Smooth muscle cell (in vitro differentiated cells): ENCODE results near the gene RD3L. TPM values are rescaled to one million over a fixed set of nuclear protein-coding genes. Genes with fewer than 3 reads are reported as not detected.

ENCODE experiments used
- DNase-seq: peaks from one replicate; lab custom pipeline; 2025; ENCODE audit not compliant: unreplicated experiment; lab: John Stamatoyannopoulos, UW
- H2AFZ ChIP-seq: fragments of 200-600 bp; sonication (generic); 2 replicates; pipeline ENCODE4 v1.6.0; 2016; ENCODE audit warnings: antibody characterized with exemption, low read depth, mild to moderate bottlenecking
- H3F3A ChIP-seq: fragments of 200-600 bp; sonication (generic); 2 replicates; pipeline ENCODE4 v1.6.0; 2017; ENCODE audit warnings: antibody characterized with exemption, low read depth
- H3K27ac ChIP-seq: fragments of 200-600 bp; sonication (generic); 2 replicates; pipeline ENCODE4 v1.5.1; 2016; ENCODE audit warnings: low read depth, mild to moderate bottlenecking
- H3K27me3 ChIP-seq: fragments of 200-600 bp; sonication (generic); 2 replicates; pipeline ENCODE4 v1.6.1; 2016; ENCODE audit warnings: low read depth, mild to moderate bottlenecking
- H3K36me3 ChIP-seq: fragments of 200-600 bp; sonication (generic); 2 replicates; pipeline ENCODE4 v1.5.1; 2016; ENCODE audit warnings: low read depth
- H3K4me1 ChIP-seq: fragments of 200-600 bp; sonication (generic); 2 replicates; pipeline ENCODE4 v1.5.1; 2016; ENCODE audit warnings: low read depth
- H3K4me2 ChIP-seq: fragments of 200-600 bp; sonication (generic); 2 replicates; pipeline ENCODE4 v1.6.0; 2016; ENCODE audit warnings: mild to moderate bottlenecking
- H3K4me3 ChIP-seq: fragments of 200-600 bp; sonication (generic); 2 replicates; pipeline ENCODE4 v1.5.1; 2016; ENCODE audit warnings: mild to moderate bottlenecking
- H3K79me2 ChIP-seq: fragments of 200-600 bp; sonication (generic); 2 replicates; pipeline ENCODE4 v1.6.0; 2016; ENCODE audit warnings: low read depth, mild to moderate bottlenecking
- H3K9ac ChIP-seq: fragments of 200-600 bp; sonication (generic); 2 replicates; pipeline ENCODE4 v1.6.0; 2016; ENCODE audit warnings: low read depth
- H3K9me3 ChIP-seq: fragments of 200-600 bp; sonication (generic); replicated peaks from 2 replicates; pipeline ENCODE4 v1.5.1; 2016; ENCODE audit warnings: low read depth
- H4K20me1 ChIP-seq: fragments of 200-600 bp; sonication (generic); 2 replicates; pipeline ENCODE4 v1.6.0; 2016; ENCODE audit warnings: low read depth
- CTCF ChIP-seq: fragments of 200-600 bp; sonication (generic); IDR thresholded peaks from 2 replicates; pipeline ENCODE4 v1.5.1; 2017; ENCODE audit warnings: borderline replicate concordance, mild to moderate bottlenecking, antibody characterized with exemption; ENCODE audit not compliant: insufficient read depth, poor library complexity, severe bottlenecking
- WGBS: methylation state at CpG from one replicate; pipeline ENCODE4 v1.1.7; 2016; ENCODE audit warnings: low lambda C conversion rate; 5-methylcytosine and 5-hydroxymethylcytosine counted together
- polyA plus RNA-seq: library from polyadenylated mRNA; unstranded; fragments of >200 nt; fragmentation: Nextera tagmentation; extraction: Ambion mirVana; gene quantifications from 2 replicates; pipeline ENCODE4 v1.2.1, GENCODE V29; 2016
- total RNA-seq: library from RNA; depleted of rRNA; stranded (reverse); fragments of >200 nt; gene quantifications from 2 replicates; pipeline ENCODE4 v1.2.3, GENCODE V29; 2014

Gene RD3L
- not detected in 2 replicates for total RNA-seq
- polyA plus RNA-seq: not detected in 2 replicates

GRCh38 chr14:103941973-103942736 lies at the start of gene RD3L:
TSS of gene RD3L (minus strand) at chr14:103942529. CDS start at chr14:103941695, 834 bp downstream.
- Histone ChIP-seq H3K79me2 (no peaks in the 10 kb centered on the region), H3K27me3 (peaks cover 27% of the 10 kb centered on the region), H3K36me3 (no peaks in the 10 kb centered on the region), H3K4me1 (no peaks in the 10 kb centered on the region), H3K9me3 (no peaks in the 10 kb centered on the region), H3K4me2 (no peak within 1 kb of the TSS), H3K9ac (no peak within 1 kb of the TSS), H4K20me1 (no peaks in the 10 kb centered on the region), H3F3A (no peaks in the 10 kb centered on the region), H2AFZ (no peak within 1 kb of the TSS), H3K27ac (no peak within 1 kb of the TSS), H3K4me3 (no peak within 1 kb of the TSS)
- 88% methylated on average over 14 of the region's 14 CpGs for WGBS
- TF ChIP-seq CTCF: no peak
- no peak for DNase-seq

GRCh38 chr14:103989964-103990363 lies 47.6 kb upstream of the RD3L start:
- H3K4me3 ChIP-seq: no peak overlapping the region
- H3K27me3 ChIP-seq: no peaks in the 10 kb centered on the region
- H3K4me2 ChIP-seq: no peak overlapping the region
- TF ChIP-seq CTCF: no peak
- no peaks in the 10 kb centered on the region for H3K4me1 ChIP-seq
- WGBS: 93% methylated on average over 4 of the region's 4 CpGs
- H4K20me1 ChIP-seq: no peaks in the 10 kb centered on the region
- no peak overlapping the region for H2AFZ ChIP-seq
- no peak overlapping the region for H3K27ac ChIP-seq
- DNase-seq: no peak
- no peaks in the 10 kb centered on the region for H3F3A ChIP-seq
- H3K9ac ChIP-seq: no peak overlapping the region
- no peaks in the 10 kb centered on the region for H3K79me2 ChIP-seq
- no peaks in the 10 kb centered on the region for H3K36me3 ChIP-seq
- H3K9me3 ChIP-seq: peaks cover 5% of the 10 kb centered on the region

- Histone ChIP-seq H3K4me3 (no peak overlapping the region), H3K4me1 (no peaks in the 10 kb centered on the region), H3K4me2 (no peak overlapping the region), H3K9me3 (peaks cover 5% of the 10 kb centered on the region), H3K36me3 (no peaks in the 10 kb centered on the region), H4K20me1 (no peaks in the 10 kb centered on the region), H3K27ac (no peak overlapping the region), H3K79me2 (no peaks in the 10 kb centered on the region), H3K27me3 (no peaks in the 10 kb centered on the region), H2AFZ (no peak overlapping the region), H3K9ac (no peak overlapping the region), H3F3A (no peaks in the 10 kb centered on the region)
- no peak for TF ChIP-seq CTCF
- 96% methylated on average over 1 of the region's 1 CpG for WGBS
- DNase-seq: no peak
Observed at GRCh38 chr14:103989034-103989433, 46.7 kb upstream of the RD3L start.

DNA sequence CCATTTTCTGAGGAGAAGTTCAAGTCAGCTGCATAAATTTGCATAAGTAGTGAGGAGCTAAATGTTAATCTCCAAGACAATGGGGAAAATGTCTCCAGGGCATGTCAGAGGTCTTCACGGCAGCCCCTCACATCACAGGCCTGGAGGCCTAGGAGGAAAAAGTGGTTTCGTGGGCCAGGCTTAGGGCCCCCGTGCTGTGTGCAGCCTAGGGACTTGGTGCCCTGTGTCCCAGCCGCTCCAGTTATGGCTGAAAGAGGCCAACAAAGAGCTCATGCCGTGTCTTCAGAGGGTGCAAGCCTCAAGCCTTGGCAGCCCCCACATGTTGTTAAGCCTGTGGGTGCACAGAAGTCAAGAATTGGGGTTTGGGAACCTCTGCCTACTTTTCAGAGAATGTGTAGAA lies 41.9 kb upstream of the RD3L start:
- no peak for TF ChIP-seq CTCF
- Histone ChIP-seq H3F3A (no peaks in the 10 kb centered on the region), H3K36me3 (no peaks in the 10 kb centered on the region), H3K4me3 (no peak overlapping the region), H4K20me1 (no peaks in the 10 kb centered on the region), H3K9ac (no peak overlapping the region), H3K79me2 (no peaks in the 10 kb centered on the region), H3K9me3 (peaks cover 5% of the 10 kb centered on the region), H3K27ac (no peak overlapping the region), H3K27me3 (no peaks in the 10 kb centered on the region), H2AFZ (no peak overlapping the region), H3K4me1 (no peaks in the 10 kb centered on the region), H3K4me2 (no peak overlapping the region)
- no peak for DNase-seq
- WGBS: 92% methylated on average over 5 of the region's 5 CpGs
